Thoracic aorta (tissue), 2 donors: ENCODE data around the gene CTAGE9. TPM values are rescaled to one million over a fixed set of nuclear protein-coding genes. Genes with fewer than 3 reads are reported as not detected.
A peak's percentile ranks its signal among the peaks of the same experiment; 100 is the strongest.

Experiments used
- ATAC-seq: fragments of 150-250 bp; one replicate; pipeline ENCODE4 v1.8.0; 2017; ENCODE audit warnings: low read depth; ENCODE audit not compliant: insufficient number of reproducible peaks, low FRiP score
- DNase-seq: peaks from one replicate; pipeline ENCODE4 v3.0.0-alpha.2; 2020; ENCODE audit warnings: low spot score
- H3K27ac ChIP-seq, 2 donors: fragments of 200-600 bp; sonication (generic); 1 replicate in 1 of 2; 2 replicates in 1 of 2; pipeline ENCODE4 v1.5.1; 2016; ENCODE audit warnings: mild to moderate bottlenecking in 2 of 2, moderate library complexity in 2 of 2
- H3K27me3 ChIP-seq: fragments of 200-600 bp; sonication (generic); replicated peaks from 2 replicates; pipeline ENCODE4 v1.6.0; 2016; ENCODE audit warnings: mild to moderate bottlenecking; ENCODE audit not compliant: insufficient read depth
- H3K36me3 ChIP-seq: fragments of 200-600 bp; sonication (generic); one replicate; pipeline ENCODE4 v1.5.1; 2016
- H3K4me1 ChIP-seq, 2 donors: fragments of 200-600 bp; sonication (generic); 1 replicate in 1 of 2; 2 replicates in 1 of 2; pipeline versions ENCODE4 v1.5.1 to v1.6.0; 2016; ENCODE audit warnings: low read depth in 2 of 2, mild to moderate bottlenecking in 1 of 2; ENCODE audit not compliant: control insufficient read depth in 1 of 2
- H3K4me3 ChIP-seq: fragments of 200-600 bp; sonication (generic); 2 replicates; pipeline ENCODE4 v1.5.1; 2016; ENCODE audit warnings: mild to moderate bottlenecking
- H3K9me3 ChIP-seq: fragments of 200-600 bp; sonication (generic); 2 replicates; pipeline ENCODE4 v1.5.1; 2016
- CTCF ChIP-seq: fragments of 200-600 bp; sonication (generic); IDR thresholded peaks from one replicate; pipeline ENCODE4 v1.5.1; 2019; ENCODE audit warnings: antibody characterized with exemption
- total RNA-seq, 2 donors: library from RNA; depleted of rRNA; stranded (reverse); fragments of >200 nt; gene quantifications; one replicate each; pipeline versions ENCODE4 v1.1.0 to v1.2.3, GENCODE V29; 2016

Gene CTAGE9
- total RNA-seq, 2 donors from 2014 or later: not detected

- no peaks in the 10 kb centered on the region for H3K36me3 ChIP-seq
- H3K4me1 ChIP-seq: peaks cover 9 to 11% of the 10 kb centered on the region in 2 donors
- H3K27me3 ChIP-seq: no peaks in the 10 kb centered on the region
- H3K9me3 ChIP-seq: no peaks in the 10 kb centered on the region
- H3K27ac ChIP-seq: no peak overlapping the region
- DNase-seq (no peak), ATAC-seq (no peak)
- no peak overlapping the region for H3K4me3 ChIP-seq
- TF ChIP-seq CTCF: no peak
Observed at GRCh38 chr6:131736003-131736596, 25.3 kb upstream of the CTAGE9 start.

GRCh38 chr6:131733376-131734016 is 22.7 kb upstream of the CTAGE9 start:
- Histone ChIP-seq H3K4me1 (peaks cover 9% of the 10 kb centered on the region in 2 donors), H3K9me3 (no peaks in the 10 kb centered on the region), H3K27ac (peak overlapping the region; percentile 39 to 63), H3K27me3 (no peaks in the 10 kb centered on the region), H3K36me3 (no peaks in the 10 kb centered on the region), H3K4me3 (peak overlapping the region; percentile 61)
- no peak for TF ChIP-seq CTCF
- DNase-seq (no peak), ATAC-seq (no peak)

GRCh38 chr6:131731224-131731623 is 20.4 kb upstream of the CTAGE9 start:
- H3K9me3 ChIP-seq: no peaks in the 10 kb centered on the region
- H3K36me3 ChIP-seq: no peaks in the 10 kb centered on the region
- no peak for DNase-seq
- no peaks in the 10 kb centered on the region for H3K27me3 ChIP-seq
- H3K4me3 ChIP-seq: no peak overlapping the region
- peaks cover 9% of the 10 kb centered on the region in 2 donors for H3K4me1 ChIP-seq
- no peak for TF ChIP-seq CTCF
- H3K27ac ChIP-seq: no peak overlapping the region
- ATAC-seq: no peak

GRCh38 chr6:131730264-131730663 is 19.4 kb upstream of the CTAGE9 start:
- Histone ChIP-seq H3K27me3 (no peaks in the 10 kb centered on the region), H3K36me3 (no peaks in the 10 kb centered on the region), H3K9me3 (no peaks in the 10 kb centered on the region), H3K27ac (no peak overlapping the region), H3K4me1 (peaks cover 9% of the 10 kb centered on the region in 2 donors), H3K4me3 (no peak overlapping the region)
- DNase-seq (no peak), ATAC-seq (no peak)
- TF ChIP-seq CTCF: no peak

- no peak for DNase-seq
- no peak overlapping the region for H3K4me3 ChIP-seq
- TF ChIP-seq CTCF: no peak
- no peaks in the 10 kb centered on the region for H3K27me3 ChIP-seq
- no peaks in the 10 kb centered on the region for H3K9me3 ChIP-seq
- no peak overlapping the region for H3K27ac ChIP-seq
- peaks cover 5 to 9% of the 10 kb centered on the region in 2 donors for H3K4me1 ChIP-seq
- no peaks in the 10 kb centered on the region for H3K36me3 ChIP-seq
- no peak for ATAC-seq
Observed at GRCh38 chr6:131729550-131729949, 18.7 kb upstream of the CTAGE9 start.
